Measurements from ENCODE around the gene REG4. TPM values are rescaled to one million over a fixed set of nuclear protein-coding genes. Genes with fewer than 3 reads are reported as not detected.
A peak's percentile ranks its signal among the peaks of the same experiment; 100 is the strongest.

REG4 gene
- polyA plus RNA-seq, 1 donor, result 548 TPM

DNA sequence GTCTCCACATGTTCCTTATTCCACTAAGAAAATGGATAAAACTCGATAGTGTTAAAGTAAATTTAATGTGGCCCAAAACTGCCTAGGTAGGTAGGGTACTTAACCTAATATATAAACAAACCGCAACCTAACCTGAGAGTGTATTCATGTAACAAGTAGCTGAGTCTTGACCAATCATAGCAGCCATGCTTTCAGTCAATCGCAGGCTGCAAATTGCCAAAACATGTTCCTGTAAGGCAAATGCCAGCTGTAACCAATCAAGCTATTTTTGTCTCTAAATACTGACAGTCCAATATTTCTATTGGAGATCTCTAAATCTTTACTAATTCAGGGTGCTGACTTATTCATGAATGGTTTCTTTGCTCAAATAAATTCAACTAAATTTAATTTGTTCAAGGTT lies 39.5 kb downstream of the REG4 start:
- H3K4me1 ChIP-seq (ENCODE audit: control insufficient read depth, insufficient read depth, low read length), result peaks cover 56% of the 10 kb centered on the region
- H3K27ac ChIP-seq (ENCODE audit: low read length), result no peak overlapping the region
- no CpG with 5 or more reads among the region's 3 CpGs for WGBS (ENCODE audit: insufficient coverage, low lambda C conversion rate)
- DNase-seq, result no peak
- no peaks in the 10 kb centered on the region for H3K9me3 ChIP-seq (ENCODE audit: control insufficient read depth, low read depth, low read length)
- H3K4me3 ChIP-seq (ENCODE audit: low read length), result no peak overlapping the region
- H3K27me3 ChIP-seq (ENCODE audit: control insufficient read depth, insufficient read depth, low read length), result no peaks in the 10 kb centered on the region
- no peaks in the 10 kb centered on the region for H3K36me3 ChIP-seq (ENCODE audit: control insufficient read depth, insufficient read depth, low read length)

GRCh38 chr1:119771016-119771415 lies 40.2 kb downstream of the REG4 start:
- H3K27me3 ChIP-seq (ENCODE audit: control insufficient read depth, insufficient read depth, low read length), result no peaks in the 10 kb centered on the region
- H3K4me1 ChIP-seq (ENCODE audit: control insufficient read depth, insufficient read depth, low read length), result peaks cover 58% of the 10 kb centered on the region
- peak overlapping the region; percentile 3 for H3K27ac ChIP-seq (ENCODE audit: low read length)
- no peaks in the 10 kb centered on the region for H3K9me3 ChIP-seq (ENCODE audit: control insufficient read depth, low read depth, low read length)
- H3K36me3 ChIP-seq (ENCODE audit: control insufficient read depth, insufficient read depth, low read length), result no peaks in the 10 kb centered on the region
- WGBS (ENCODE audit: insufficient coverage, low lambda C conversion rate), result 0% methylated on average over 1 of the region's 2 CpGs
- H3K4me3 ChIP-seq (ENCODE audit: low read length), result no peak overlapping the region
- peak in 1 of 2 donors; percentile 60 for DNase-seq

DNA sequence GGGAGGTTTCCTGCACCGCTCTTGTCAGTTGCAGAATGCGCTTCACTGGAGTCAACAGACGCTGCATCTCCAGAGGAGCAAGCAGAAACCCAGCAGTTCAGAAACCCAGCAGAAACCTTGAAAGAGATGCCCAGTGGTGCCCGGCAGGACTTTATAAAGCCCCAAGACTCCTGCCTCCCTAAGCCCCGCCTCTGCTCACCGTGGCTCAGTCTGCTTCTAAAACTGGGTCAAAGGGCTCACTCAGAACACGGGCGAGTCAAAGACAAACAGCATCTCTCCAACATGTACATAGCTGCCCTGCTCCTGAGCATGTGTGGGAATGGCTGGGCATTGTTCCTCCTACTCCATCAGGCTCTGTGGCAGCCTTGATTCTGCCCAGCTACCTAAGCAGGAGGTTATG lies 42.5 kb downstream of the REG4 start, which contains the start of gene HMGCS2:
HMGCS2 (minus strand) TSS at position 128 of the 400 bp plus-strand sequence; CDS start at position 67, 61 bp downstream.
- Histone ChIP-seq H3K27me3 (ENCODE audit: control insufficient read depth, insufficient read depth, low read length) (no peaks in the 10 kb centered on the region), H3K4me1 (ENCODE audit: control insufficient read depth, insufficient read depth, low read length) (peaks cover 44% of the 10 kb centered on the region), H3K27ac (ENCODE audit: low read length) (peak within 1 kb of the TSS; percentile 78), H3K4me3 (ENCODE audit: low read length) (peak within 1 kb of the TSS; percentile 38), H3K36me3 (ENCODE audit: control insufficient read depth, insufficient read depth, low read length) (peaks cover 5% of the 10 kb centered on the region), H3K9me3 (ENCODE audit: control insufficient read depth, low read depth, low read length) (no peaks in the 10 kb centered on the region)
- no CpG with 5 or more reads among the region's 8 CpGs for WGBS (ENCODE audit: insufficient coverage, low lambda C conversion rate)
- DNase-seq, result peak; percentile 57 to 85

GRCh38 chr1:119767486-119767885 lies 43.8 kb downstream of the REG4 start:
- Histone ChIP-seq H3K27ac (ENCODE audit: low read length) (peak overlapping the region; percentile 78), H3K9me3 (ENCODE audit: control insufficient read depth, low read depth, low read length) (no peaks in the 10 kb centered on the region), H3K36me3 (ENCODE audit: control insufficient read depth, insufficient read depth, low read length) (peaks cover 5% of the 10 kb centered on the region), H3K4me3 (ENCODE audit: low read length) (peak overlapping the region; percentile 38), H3K27me3 (ENCODE audit: control insufficient read depth, insufficient read depth, low read length) (no peaks in the 10 kb centered on the region), H3K4me1 (ENCODE audit: control insufficient read depth, insufficient read depth, low read length) (peaks cover 33% of the 10 kb centered on the region)
- no peak for DNase-seq
- WGBS (ENCODE audit: insufficient coverage, low lambda C conversion rate), result 22% methylated on average over 1 of the region's 2 CpGs

DNA sequence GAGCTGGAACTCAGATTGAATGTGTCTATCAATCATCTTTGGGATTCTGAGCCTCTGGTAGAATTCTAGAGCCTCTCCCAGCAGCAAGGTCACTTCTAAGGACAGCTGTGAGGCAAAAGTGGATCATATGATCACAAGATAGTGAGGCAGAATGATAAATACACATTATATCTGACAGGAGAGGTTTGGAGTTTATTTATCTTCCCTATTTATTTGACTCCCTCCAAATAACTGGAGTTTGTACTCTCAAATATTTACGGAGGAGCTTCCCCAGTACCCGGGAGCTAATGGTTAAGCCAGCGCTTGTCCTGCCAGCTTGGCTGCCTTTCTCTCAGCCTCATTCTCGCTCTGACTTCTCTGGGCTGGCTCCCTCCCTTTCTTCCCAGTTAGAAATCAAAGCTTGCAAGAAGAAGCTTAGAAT lies 44.9 kb downstream of the REG4 start:
- peak in 1 of 2 donors; percentile 58 for DNase-seq
- H3K9me3 ChIP-seq (ENCODE audit: control insufficient read depth, low read depth, low read length), result no peaks in the 10 kb centered on the region
- WGBS (ENCODE audit: insufficient coverage, low lambda C conversion rate), result no CpG with 5 or more reads among the region's 4 CpGs
- no peaks in the 10 kb centered on the region for H3K27me3 ChIP-seq (ENCODE audit: control insufficient read depth, insufficient read depth, low read length)
- H3K27ac ChIP-seq (ENCODE audit: low read length), result peak overlapping the region; percentile 78
- peaks cover 5% of the 10 kb centered on the region for H3K36me3 ChIP-seq (ENCODE audit: control insufficient read depth, insufficient read depth, low read length)
- H3K4me1 ChIP-seq (ENCODE audit: control insufficient read depth, insufficient read depth, low read length), result peaks cover 29% of the 10 kb centered on the region
- peak overlapping the region; percentile 38 for H3K4me3 ChIP-seq (ENCODE audit: low read length)

DNA sequence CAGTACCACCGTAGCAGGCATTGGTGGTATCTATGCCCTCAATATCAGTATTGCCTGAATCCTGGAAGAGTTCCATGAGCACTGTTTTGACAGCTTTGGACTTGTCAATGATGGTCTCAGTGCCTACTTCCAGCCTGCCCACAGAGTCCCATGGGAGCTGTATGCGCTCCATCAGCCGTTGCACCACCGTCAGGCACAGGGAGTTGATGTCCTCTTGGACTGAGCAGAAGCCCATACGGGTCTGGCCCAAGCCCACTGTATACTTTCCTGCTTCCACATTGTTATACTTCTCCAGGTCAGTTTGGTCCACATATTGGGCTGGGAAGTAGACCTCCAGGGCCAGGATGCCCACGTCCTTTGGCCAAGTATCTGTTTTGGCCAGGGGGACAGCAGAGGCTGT lies 47.0 kb downstream of the REG4 start:
- Histone ChIP-seq H3K27ac (ENCODE audit: low read length) (no peak overlapping the region), H3K9me3 (ENCODE audit: control insufficient read depth, low read depth, low read length) (no peaks in the 10 kb centered on the region), H3K4me1 (ENCODE audit: control insufficient read depth, insufficient read depth, low read length) (peaks cover 17% of the 10 kb centered on the region), H3K4me3 (ENCODE audit: low read length) (no peak overlapping the region), H3K36me3 (ENCODE audit: control insufficient read depth, insufficient read depth, low read length) (peaks cover 8% of the 10 kb centered on the region), H3K27me3 (ENCODE audit: control insufficient read depth, insufficient read depth, low read length) (no peaks in the 10 kb centered on the region)
- DNase-seq, result no peak
- WGBS (ENCODE audit: insufficient coverage, low lambda C conversion rate), result no CpG with 5 or more reads among the region's 6 CpGs

DNA sequence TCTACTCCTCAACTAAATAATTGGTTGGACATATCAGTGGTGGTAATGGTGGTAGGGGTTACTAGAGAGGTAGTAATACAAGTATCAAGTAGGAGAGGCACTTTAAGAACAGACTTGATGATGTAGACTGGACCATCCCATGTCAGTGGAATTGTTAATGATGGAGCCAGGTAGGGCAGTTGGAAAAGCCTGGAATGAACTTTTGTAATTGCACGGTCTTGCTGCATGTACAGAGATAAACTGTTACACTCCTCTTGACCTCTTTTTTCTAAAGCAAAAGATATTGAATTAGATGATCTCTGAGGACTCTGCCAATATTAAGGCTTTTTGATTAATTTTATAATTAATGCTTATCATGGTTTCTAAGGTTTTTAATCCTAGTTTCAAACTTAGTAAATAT lies 48.3 kb downstream of the REG4 start:
- H3K9me3 ChIP-seq (ENCODE audit: control insufficient read depth, low read depth, low read length), result no peaks in the 10 kb centered on the region
- 0% methylated on average over 1 of the region's 1 CpG for WGBS (ENCODE audit: insufficient coverage, low lambda C conversion rate)
- H3K4me1 ChIP-seq (ENCODE audit: control insufficient read depth, insufficient read depth, low read length), result peaks cover 13% of the 10 kb centered on the region
- H3K27ac ChIP-seq (ENCODE audit: low read length), result no peak overlapping the region
- H3K4me3 ChIP-seq (ENCODE audit: low read length), result no peak overlapping the region
- peaks cover 19% of the 10 kb centered on the region for H3K36me3 ChIP-seq (ENCODE audit: control insufficient read depth, insufficient read depth, low read length)
- DNase-seq, result no peak
- no peaks in the 10 kb centered on the region for H3K27me3 ChIP-seq (ENCODE audit: control insufficient read depth, insufficient read depth, low read length)

DNA sequence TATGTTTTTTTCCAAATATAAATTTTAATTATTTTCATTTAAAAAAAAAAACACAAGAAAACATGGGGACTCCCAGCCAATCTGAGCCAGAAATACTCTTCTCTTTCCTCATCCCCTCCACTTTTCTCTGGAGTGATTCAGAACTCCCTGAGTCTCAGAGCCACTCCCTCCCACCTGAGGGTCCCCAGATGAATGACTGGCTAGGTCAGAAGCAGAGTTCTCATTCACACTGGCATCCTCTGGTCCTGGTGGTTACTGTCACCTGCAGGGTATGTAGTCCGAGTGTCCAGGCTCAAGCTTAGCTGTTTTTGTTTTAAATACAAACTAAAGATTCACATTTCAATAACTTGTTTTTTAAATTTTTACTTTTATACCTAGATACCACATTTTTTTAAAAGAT lies 48.9 kb downstream of the REG4 start:
- 100% methylated on average over 1 of the region's 1 CpG for WGBS (ENCODE audit: insufficient coverage, low lambda C conversion rate)
- DNase-seq, result no peak
- H3K4me1 ChIP-seq (ENCODE audit: control insufficient read depth, insufficient read depth, low read length), result peaks cover 13% of the 10 kb centered on the region
- H3K4me3 ChIP-seq (ENCODE audit: low read length), result no peak overlapping the region
- H3K36me3 ChIP-seq (ENCODE audit: control insufficient read depth, insufficient read depth, low read length), result peaks cover 19% of the 10 kb centered on the region
- no peaks in the 10 kb centered on the region for H3K9me3 ChIP-seq (ENCODE audit: control insufficient read depth, low read depth, low read length)
- H3K27ac ChIP-seq (ENCODE audit: low read length), result no peak overlapping the region
- H3K27me3 ChIP-seq (ENCODE audit: control insufficient read depth, insufficient read depth, low read length), result no peaks in the 10 kb centered on the region

GRCh38 chr1:119758584-119758983 lies 52.7 kb downstream of the REG4 start:
- Histone ChIP-seq H3K36me3 (ENCODE audit: control insufficient read depth, insufficient read depth, low read length) (peaks cover 25% of the 10 kb centered on the region), H3K27ac (ENCODE audit: low read length) (no peak overlapping the region), H3K9me3 (ENCODE audit: control insufficient read depth, low read depth, low read length) (no peaks in the 10 kb centered on the region), H3K4me3 (ENCODE audit: low read length) (no peak overlapping the region), H3K4me1 (ENCODE audit: control insufficient read depth, insufficient read depth, low read length) (no peaks in the 10 kb centered on the region), H3K27me3 (ENCODE audit: control insufficient read depth, insufficient read depth, low read length) (no peaks in the 10 kb centered on the region)
- WGBS (ENCODE audit: insufficient coverage, low lambda C conversion rate), result 92% methylated on average over 1 of the region's 3 CpGs
- DNase-seq, result no peak

- peaks cover 23% of the 10 kb centered on the region for H3K36me3 ChIP-seq (ENCODE audit: control insufficient read depth, insufficient read depth, low read length)
- DNase-seq, result no peak
- WGBS (ENCODE audit: insufficient coverage, low lambda C conversion rate), result 40% methylated on average over 1 of the region's 4 CpGs
- H3K27me3 ChIP-seq (ENCODE audit: control insufficient read depth, insufficient read depth, low read length), result no peaks in the 10 kb centered on the region
- no peak overlapping the region for H3K4me3 ChIP-seq (ENCODE audit: low read length)
- no peak overlapping the region for H3K27ac ChIP-seq (ENCODE audit: low read length)
- H3K9me3 ChIP-seq (ENCODE audit: control insufficient read depth, low read depth, low read length), result no peaks in the 10 kb centered on the region
- no peaks in the 10 kb centered on the region for H3K4me1 ChIP-seq (ENCODE audit: control insufficient read depth, insufficient read depth, low read length)
Observed at GRCh38 chr1:119752592-119752991, 58.7 kb downstream of the REG4 start.

DNA sequence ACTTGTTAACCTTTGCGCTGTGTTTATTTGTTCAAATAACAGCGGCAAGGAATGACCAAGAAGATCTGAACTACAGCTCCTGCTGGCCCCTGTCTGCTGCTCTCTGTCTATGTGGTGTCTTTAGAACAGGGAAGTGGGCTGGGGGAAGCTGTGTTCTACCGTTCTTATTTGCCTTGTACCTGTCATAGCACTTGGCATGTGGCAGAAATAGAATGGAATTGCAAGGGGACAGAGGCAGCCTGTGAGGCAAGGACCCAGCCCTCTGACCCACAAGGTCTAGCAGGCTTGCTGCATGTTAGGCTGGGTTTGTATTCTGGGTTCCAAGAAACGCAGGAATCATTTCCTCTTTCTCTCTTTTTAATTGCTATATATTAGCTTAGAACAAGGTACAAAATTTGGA lies 63.2 kb downstream of the REG4 start:
- 94% methylated on average over 2 of the region's 4 CpGs for WGBS (ENCODE audit: insufficient coverage, low lambda C conversion rate)
- Histone ChIP-seq H3K36me3 (ENCODE audit: control insufficient read depth, insufficient read depth, low read length) (peaks cover 20% of the 10 kb centered on the region), H3K9me3 (ENCODE audit: control insufficient read depth, low read depth, low read length) (no peaks in the 10 kb centered on the region), H3K4me1 (ENCODE audit: control insufficient read depth, insufficient read depth, low read length) (peaks cover 15% of the 10 kb centered on the region), H3K4me3 (ENCODE audit: low read length) (no peak overlapping the region), H3K27ac (ENCODE audit: low read length) (no peak overlapping the region), H3K27me3 (ENCODE audit: control insufficient read depth, insufficient read depth, low read length) (no peaks in the 10 kb centered on the region)
- no peak for DNase-seq

Data from large intestine (tissue), 3 donors.